PC-3 (cell line): Measurements from ENCODE around the gene C19orf12.

Experiments
- EZH2phosphoT487 ChIP-seq: fragments of 300-600 bp; sonication (generic); IDR thresholded peaks from 2 replicates; pipeline ENCODE4 v1.6.1; 2018; ENCODE audit warnings: mild to moderate bottlenecking, antibody characterized with exemption, low read length, borderline replicate concordance
- TF ChIP-seq, protein P1 (sequence below): fragments of 300-600 bp; sonication (generic); conservative IDR thresholded peaks from 2 replicates; pipeline ENCODE4 v1.5.1; 2017; ENCODE audit warnings: antibody characterized with exemption, low read depth, mild to moderate bottlenecking, low read length

DNA sequence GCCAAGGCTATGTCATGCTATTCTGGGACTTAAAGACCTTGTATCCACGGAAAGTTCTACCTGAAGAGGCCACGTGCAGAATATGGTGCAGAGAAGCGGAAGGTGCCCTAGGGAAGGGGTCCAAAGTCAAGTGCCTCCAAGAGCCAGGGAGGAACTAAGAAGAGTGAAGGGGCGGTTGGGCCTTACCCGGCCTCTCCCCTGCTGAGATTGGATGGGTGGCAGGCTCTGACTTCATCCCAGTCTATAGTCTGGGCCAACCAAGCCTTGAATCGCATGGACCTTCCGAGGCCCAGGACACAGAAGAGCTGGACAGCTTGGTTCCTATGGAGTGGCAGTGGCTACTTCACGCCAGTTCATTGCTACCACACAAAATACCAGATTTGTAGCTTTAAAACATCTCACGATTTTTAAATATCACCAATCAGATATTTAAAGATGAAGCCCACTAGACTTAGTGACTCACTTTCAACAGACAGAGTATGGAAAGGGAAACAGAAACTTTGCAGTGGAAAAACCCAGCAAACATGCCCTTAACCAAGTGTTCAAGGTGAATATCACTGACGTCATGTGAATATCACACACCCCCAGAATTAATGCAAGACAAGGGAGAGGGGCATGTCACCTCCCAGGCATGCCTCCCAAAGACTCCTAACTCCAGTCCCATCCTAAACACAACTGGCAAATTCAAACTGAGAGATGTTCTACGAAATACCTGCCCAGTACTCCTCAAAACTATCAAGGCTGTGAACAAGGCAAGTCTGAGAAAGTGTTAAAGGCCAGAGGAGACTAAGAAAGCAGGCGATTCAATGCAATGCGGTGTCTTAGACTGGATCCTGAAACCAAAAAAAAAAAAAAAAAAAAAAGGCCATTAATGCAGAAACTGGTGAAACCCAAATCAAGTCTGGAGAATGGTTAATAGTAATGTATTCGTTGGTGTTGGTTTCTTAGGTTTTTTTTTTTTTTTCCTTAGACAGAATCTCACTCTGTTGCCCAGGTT, 10.2 kb downstream of the C19orf12 start:
- TF ChIP-seq EZH2phosphoT487: no peak
- TF ChIP-seq, protein P1, sequence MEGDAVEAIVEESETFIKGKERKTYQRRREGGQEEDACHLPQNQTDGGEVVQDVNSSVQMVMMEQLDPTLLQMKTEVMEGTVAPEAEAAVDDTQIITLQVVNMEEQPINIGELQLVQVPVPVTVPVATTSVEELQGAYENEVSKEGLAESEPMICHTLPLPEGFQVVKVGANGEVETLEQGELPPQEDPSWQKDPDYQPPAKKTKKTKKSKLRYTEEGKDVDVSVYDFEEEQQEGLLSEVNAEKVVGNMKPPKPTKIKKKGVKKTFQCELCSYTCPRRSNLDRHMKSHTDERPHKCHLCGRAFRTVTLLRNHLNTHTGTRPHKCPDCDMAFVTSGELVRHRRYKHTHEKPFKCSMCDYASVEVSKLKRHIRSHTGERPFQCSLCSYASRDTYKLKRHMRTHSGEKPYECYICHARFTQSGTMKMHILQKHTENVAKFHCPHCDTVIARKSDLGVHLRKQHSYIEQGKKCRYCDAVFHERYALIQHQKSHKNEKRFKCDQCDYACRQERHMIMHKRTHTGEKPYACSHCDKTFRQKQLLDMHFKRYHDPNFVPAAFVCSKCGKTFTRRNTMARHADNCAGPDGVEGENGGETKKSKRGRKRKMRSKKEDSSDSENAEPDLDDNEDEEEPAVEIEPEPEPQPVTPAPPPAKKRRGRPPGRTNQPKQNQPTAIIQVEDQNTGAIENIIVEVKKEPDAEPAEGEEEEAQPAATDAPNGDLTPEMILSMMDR: no peak
